ENCODE results near the gene UTP18.
A peak's percentile ranks its signal among the peaks of the same experiment; 100 is the strongest.
"Not testable (repeated sequence)": the region's sequence is repeated elsewhere in the genome, so short reads cannot be mapped to it uniquely, and the experiment has no call there.

The UTP18 gene

GRCh38 chr17:51260237-51261023 is at the start of gene UTP18:
UTP18 (plus strand) TSS chr17:51260546; CDS start chr17:51260585, 39 bp downstream.
- DNase-seq: peak; percentile 97

GRCh38 chr17:51214920-51215319 is 45.4 kb upstream of the UTP18 start:
- DNase-seq: no peak

DNA sequence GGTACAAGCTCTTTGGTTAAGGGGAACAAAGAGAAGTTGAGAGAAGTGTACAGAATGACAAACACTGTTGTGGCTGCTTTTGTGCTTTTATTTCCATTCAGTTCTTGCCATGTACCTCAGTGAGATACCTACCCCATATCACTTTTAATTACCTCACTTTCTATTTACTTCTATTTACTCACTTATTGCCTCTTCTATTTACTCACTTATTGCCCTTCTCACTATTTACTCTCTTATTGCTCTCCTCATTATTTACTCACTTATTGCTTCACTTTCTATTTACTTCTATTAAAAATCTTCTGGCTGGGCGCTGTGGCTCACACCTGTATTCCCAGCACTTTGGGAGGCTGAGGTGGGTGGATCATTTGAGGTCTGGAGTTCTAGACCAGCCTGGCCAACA is 42.4 kb upstream of the UTP18 start:
- no peak for DNase-seq

DNA sequence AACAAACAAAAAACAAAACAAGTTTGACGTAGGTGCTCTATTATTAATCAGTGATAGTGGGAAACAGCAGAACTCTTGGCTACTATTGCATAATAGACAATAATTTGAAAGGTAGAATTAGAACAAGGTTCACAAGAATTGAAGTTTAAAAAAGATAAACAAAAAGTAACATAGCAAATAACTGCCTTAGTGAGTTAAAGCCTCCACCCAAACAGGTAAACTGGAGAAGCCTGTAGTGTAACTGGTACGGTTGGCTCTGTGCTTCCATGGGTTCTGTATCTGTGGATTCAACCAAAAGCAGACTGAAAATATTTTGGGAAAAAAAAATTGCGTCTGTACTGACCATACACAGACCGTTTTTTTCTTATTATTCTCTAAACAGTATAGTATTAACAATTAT is 39.0 kb upstream of the UTP18 start:
- DNase-seq: no peak

DNA sequence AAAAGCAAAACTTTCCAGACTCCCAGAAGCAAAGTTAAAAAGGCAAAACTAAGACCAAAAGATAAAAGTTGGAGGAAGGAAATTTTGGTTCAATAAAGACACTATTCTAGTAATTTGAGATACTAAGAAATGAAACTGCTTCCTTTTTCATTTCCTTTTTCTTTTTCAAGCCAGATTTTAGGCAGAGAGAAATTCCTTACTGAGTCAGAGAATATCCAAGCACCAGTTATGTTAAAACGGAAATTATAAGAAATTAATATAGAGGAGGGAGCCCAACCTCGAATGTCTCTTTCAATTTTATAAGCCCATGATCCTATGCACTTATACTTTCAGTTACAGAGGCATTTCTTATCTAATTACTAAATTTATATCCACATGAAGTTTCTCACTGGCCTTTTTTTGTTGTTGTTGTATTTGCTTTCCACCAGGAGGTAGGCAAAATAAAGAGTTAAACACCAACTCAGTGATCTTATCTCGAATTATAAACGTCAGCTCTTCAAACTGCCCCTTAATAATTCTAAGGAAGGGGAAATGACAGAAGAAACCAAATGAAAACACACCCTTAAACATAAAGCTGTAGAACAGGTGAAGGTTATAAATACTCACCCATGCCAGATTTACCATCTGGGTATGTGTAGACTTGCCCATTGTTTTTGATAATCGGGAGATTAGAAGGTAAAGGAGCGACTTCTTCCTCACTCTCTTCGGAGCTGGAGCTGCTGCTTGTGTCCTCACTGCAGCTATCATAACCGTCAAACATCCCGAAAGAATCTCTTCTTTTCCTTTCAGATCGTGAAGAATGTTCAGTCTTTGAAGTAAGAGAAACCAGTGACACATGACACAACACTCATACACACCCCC is 35.7 kb upstream of the UTP18 start:
- DNase-seq: no peak

- not testable (repeated sequence) for DNase-seq
These were observed 34.8 kb upstream of the UTP18 start for GRCh38 chr17:51225523-51225922.

DNA sequence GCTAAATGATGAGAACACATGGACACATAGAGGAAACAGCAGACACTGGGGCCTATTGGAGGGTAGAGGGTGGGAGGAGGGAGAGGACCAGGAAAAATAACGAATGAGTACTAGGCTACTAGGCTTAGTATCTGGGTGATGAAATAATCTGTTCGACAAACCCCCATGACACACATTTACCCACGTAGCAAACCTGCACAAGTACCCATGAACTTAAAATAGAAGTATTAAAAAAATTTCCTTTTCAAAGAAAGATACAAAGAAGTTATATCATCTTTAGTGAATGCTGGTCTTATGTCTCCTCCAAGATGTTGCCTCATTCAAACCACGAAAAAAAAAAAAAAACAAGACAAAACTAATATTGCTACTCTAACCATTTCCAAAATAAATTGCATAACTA is 32.2 kb upstream of the UTP18 start:
- no peak for DNase-seq

GRCh38 chr17:51229889-51230288 is 30.5 kb upstream of the UTP18 start:
- DNase-seq: no peak

DNA sequence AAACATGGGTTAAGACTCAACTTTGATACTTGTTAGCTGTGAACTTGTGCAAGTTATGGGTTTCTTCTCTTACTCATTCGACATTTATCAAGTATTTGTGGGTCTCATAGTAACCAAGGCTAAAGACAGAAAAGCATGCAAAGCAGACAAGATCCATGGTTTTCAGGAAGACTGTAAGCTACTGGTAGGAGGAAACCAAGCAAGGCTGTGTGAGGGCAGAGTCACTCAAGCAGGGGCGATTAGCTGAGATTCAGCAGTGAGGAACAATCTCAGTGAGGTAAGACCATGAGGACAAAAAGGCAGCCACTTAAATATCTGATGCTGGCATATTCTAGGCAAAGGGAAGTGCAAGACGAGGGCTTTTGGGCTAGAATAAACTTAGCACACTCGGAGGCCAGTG is 30.0 kb upstream of the UTP18 start:
- DNase-seq: no peak

GRCh38 chr17:51231999-51232398 is 28.3 kb upstream of the UTP18 start:
- DNase-seq: no peak

- no peak for DNase-seq
These were observed 26.2 kb upstream of the UTP18 start for GRCh38 chr17:51234162-51234561.

DNA sequence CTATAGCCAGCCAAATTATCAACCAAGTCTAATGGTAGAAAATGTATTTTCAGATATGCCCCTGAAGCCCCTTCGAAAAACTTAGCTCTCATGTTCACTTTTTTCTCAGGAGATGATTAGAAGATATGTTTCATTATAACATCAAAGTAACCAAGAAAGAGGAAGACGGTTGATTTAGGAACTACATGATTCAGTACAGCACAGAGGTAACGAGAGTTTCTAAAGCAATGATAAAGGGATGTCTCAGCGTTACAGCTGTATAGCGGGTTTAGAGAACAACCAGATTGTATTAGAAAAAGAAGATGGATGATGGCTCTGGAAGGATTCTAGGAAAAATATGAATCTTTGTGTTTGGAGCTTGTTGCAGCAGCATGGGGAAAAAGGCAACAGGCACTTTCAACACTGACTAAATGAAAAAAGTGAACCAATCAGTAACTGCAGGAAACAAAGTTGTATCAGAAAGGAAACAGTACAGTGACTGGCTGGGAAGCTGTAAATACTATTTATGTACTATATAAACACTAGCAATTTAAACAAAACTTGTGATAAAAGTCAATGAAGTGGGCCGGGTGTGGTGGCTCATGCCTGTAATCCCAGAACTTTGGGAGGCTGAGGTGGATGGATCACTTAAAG is 22.0 kb upstream of the UTP18 start:
- DNase-seq: no peak

DNA sequence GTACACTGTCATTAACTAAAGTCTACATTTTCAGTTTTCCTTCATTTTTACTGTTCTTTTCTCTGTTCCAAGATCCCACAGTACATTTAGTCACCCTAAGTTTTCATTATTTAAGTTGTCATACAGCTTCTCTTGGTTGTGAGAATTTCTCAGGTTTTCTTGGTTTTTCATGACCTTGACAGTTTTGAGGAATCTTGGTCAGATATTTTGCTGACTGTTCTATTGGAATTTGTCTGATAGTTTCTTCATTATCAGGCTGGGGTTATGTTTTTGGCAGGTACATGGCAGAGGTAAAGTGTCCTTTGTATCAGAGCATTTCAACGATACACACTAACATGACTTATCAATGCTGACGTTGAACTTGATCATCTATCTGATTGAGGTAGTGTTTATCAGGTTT is 20.1 kb upstream of the UTP18 start:
- no peak for DNase-seq

GRCh38 chr17:51244041-51244440 is 16.3 kb upstream of the UTP18 start:
- DNase-seq: no peak

GRCh38 chr17:51245535-51245934 is 14.8 kb upstream of the UTP18 start:
- no peak for DNase-seq

DNA sequence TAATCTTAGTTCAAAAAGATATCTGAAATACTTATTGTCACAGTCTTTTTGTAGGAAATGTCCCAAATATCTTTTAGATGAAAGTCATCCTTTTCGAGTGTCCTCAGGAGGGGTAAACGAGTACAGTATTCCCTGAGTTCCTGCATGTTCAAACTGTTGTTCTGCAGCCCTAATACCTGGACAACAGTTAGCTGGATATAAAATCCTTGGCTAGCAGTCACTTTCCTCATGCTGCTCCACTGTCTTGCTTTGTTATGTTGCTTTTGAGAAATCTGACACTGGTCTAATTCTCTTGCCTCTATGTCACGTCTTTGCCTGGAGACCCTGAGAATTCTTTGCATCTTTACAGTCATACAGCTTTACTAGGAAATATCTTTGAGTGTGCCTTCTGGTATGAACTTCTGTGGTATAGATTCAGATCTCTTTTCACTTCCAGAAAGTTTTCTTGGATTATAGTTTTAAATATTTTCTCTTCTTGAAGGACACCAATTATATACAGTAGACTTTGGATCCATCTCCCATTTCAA is 10.0 kb upstream of the UTP18 start:
- no peak for DNase-seq

GRCh38 chr17:51251010-51251409 is 9.3 kb upstream of the UTP18 start:
- DNase-seq: no peak

DNA sequence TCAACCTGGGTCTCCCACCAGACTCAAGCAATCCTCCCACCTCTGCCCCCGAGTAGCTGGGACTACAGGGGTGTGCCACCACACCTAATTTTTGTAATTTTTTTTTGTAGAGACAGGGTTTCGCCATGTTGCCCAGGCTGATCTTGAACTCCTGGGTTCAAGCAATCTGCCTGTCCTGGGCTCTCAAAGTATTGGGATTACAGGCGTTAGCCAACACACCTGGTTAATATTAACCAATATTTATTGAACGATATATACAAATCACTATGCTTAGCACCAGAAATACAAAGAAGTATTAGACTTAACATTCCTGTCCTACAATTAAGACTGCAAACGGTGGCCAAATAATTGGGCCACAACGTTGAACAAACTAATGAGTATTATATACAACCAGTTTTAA is 4.7 kb upstream of the UTP18 start:
- no peak for DNase-seq

DNA sequence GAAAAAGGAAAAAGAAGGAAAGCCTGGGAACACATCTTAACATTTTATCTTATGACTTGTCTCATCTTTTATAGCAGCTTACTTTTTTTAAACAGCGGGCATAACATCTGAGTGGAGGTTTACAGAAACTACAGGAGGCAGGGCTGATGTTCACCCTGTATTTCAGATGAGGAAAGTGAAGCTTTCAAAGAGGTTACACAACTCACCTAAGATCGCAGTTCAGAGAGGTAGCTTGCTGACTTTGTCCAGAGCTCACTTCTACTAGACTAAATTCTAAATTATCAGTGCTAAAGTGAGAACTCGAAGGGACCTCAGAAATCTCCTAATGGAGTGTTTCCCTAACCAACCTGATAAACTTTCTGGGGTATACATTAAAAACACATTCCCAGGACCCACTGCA is 4.2 kb upstream of the UTP18 start:
- DNase-seq: no peak

- DNase-seq: no peak
These were observed 2.9 kb upstream of the UTP18 start for GRCh38 chr17:51257150-51258081.

- peak; percentile 6 for DNase-seq
These were observed 1.4 kb upstream of the UTP18 start for GRCh38 chr17:51258756-51259563.
